GM13977 (cell line): Measurements from ENCODE around the gene EXOC4.

Source experiments
- DNase-seq: peaks from one replicate; pipeline ENCODE4 v3.0.0; 2012; ENCODE audit warnings: low spot score
- CTCF ChIP-seq: IDR thresholded peaks from 2 replicates; pipeline ENCODE4 v1.5.1; 2012; ENCODE audit warnings: mild to moderate bottlenecking, control low read depth; ENCODE audit not compliant: insufficient read depth; ENCODE audit errors: extremely low read depth, missing control alignments
- in situ Hi-C: fragments of 300-500 bp; cut with MboI; formaldehyde crosslinking; loops from one replicate; pipeline ENCODE4 v1.12.0; 2022; ENCODE audit warnings: low sequenced_read_pairs, low pct_unique_long_range_greater_than_20kb, mixed read lengths, inconsistent platforms; ENCODE audit not compliant: unreplicated experiment

Gene EXOC4

DNA sequence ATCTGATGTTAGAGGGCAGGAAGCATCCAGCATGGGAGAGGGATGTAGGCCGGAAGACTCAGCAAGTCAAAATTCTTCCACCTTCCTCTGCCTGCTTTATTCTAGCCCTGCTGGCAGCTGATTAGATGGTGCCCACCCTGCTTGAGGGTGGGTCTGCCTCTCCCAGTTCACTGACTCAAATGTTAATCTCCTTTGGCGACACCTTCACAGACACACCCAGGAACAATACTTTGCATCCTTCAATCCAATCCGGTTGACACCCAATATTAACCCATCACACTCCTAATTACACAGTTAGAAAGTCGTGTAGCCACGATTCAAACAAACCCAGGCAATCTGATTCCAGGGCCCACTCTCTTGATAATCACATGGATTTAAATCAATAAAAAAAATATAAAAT, 440.4 kb downstream of the EXOC4 start:
- no peak for TF ChIP-seq CTCF
- in situ Hi-C loops, result no loop called here
- no peak for DNase-seq

DNA sequence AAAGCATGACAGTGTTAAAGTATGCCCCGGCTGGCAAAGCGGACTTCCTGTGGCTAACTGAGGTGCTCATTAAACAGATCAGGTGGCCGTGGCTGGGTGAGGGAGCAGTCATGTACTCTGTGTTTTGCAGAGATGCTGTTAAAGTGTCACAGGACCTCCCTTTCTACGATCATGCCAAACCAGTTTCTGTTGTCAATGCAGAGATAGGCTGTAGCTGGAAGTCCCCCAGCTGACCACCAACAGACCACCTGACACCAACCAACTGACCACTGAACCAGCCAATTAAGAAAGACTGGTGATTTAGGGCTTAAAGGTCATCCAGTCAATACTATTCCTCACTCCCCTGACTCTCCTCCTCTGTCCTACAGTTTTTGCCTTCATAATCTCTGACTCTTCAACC, 443.2 kb downstream of the EXOC4 start:
- in situ Hi-C loops, result no loop called here
- TF ChIP-seq CTCF, result no peak
- DNase-seq, result no peak

GRCh38 chr7:133697585-133697984, 444.7 kb downstream of the EXOC4 start:
- no peak for DNase-seq
- no peak for TF ChIP-seq CTCF
- in situ Hi-C loops, result no loop called here

- no peak for DNase-seq
- no peak for TF ChIP-seq CTCF
- in situ Hi-C loops, result no loop called here
Measured at GRCh38 chr7:133698127-133698526, 445.2 kb downstream of the EXOC4 start.

DNA sequence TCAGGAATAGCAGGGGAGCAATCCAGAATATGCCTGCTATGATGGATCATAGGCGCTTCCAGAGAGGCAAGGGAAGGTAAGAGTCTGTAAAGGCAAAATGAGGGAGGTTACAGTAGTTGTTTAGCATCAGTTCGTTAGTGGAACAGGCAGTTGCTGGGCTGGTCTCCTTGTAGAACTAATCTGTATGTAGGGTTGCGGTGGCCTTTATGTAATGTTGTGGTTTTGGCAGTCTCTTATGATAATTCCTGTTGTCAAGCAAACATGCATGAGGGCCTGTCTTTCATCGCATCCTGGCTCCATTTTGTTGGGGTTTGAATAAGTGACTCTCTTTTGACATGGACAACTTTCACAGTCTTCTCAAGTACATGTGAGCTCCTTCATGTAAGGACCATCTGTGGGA, 446.5 kb downstream of the EXOC4 start:
- in situ Hi-C loops, result no loop called here
- no peak for DNase-seq
- no peak for TF ChIP-seq CTCF

- in situ Hi-C loops, result no loop called here
- TF ChIP-seq CTCF, result no peak
Measured at GRCh38 chr7:133702078-133702477, 449.2 kb downstream of the EXOC4 start.

GRCh38 chr7:133702960-133703359, 450.1 kb downstream of the EXOC4 start:
- in situ Hi-C loops, result no loop called here
- no peak for DNase-seq
- no peak for TF ChIP-seq CTCF

More at GRCh38 chr7:133702078-133702477, 449.2 kb downstream of the EXOC4 start:
- DNase-seq, result no peak
